ENCODE measurements around the gene MAPK13.

DNA sequence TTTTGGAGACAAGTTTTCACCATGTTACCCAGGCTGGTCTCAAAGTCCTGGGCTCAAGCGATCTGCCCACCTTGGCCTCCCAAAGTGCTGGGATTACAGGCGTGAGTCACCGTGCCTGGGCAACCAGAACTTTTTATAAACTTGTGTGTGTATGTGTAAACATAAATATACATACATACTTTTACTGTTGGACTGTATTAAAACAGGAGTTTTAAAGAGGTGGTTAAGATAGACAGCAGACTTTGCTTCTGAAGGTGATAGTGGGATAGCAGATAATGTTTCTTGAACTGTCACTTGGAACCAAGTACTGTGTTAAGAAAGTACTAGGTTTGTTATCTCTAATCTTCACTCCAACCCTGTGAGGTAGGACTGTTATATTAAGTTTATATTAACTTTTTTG is 28.6 kb upstream of the MAPK13 start:
- TF ChIP-seq POLR2A (IDR thresholded peaks at IDR 0.05), result no peak
- TF ChIP-seq, protein P1, sequence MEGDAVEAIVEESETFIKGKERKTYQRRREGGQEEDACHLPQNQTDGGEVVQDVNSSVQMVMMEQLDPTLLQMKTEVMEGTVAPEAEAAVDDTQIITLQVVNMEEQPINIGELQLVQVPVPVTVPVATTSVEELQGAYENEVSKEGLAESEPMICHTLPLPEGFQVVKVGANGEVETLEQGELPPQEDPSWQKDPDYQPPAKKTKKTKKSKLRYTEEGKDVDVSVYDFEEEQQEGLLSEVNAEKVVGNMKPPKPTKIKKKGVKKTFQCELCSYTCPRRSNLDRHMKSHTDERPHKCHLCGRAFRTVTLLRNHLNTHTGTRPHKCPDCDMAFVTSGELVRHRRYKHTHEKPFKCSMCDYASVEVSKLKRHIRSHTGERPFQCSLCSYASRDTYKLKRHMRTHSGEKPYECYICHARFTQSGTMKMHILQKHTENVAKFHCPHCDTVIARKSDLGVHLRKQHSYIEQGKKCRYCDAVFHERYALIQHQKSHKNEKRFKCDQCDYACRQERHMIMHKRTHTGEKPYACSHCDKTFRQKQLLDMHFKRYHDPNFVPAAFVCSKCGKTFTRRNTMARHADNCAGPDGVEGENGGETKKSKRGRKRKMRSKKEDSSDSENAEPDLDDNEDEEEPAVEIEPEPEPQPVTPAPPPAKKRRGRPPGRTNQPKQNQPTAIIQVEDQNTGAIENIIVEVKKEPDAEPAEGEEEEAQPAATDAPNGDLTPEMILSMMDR (IDR thresholded peaks at IDR 0.05), result no peak
- no peak for TF ChIP-seq POLR2AphosphoS5 (IDR thresholded peaks at IDR 0.05)

Measured in breast epithelium (tissue), 3 donors.